ENCODE data around the gene NME7. TPM values are rescaled to one million over a fixed set of nuclear protein-coding genes. Genes with fewer than 3 reads are reported as not detected.

The NME7 gene
- total RNA-seq, 1 experiment from 2014 or later: 13.2 TPM

DNA sequence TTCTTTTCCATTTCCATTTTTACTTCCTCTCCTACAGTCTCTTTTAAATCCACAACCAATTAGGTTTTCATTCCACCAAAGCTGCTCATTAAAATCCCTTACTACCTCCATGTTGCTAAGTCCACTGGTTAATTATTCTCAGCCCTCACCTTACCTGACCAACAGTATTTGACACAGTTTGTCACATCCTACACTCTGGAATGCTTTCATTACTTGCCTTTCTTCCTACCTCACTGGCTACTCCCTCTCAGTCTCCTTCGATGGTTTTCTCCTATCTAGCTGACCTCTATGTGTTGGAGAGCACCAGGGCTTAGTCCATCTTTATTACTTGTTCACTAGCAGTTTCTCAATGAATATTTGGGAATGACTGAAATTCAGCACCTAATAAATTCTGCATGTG is 78.6 kb downstream of the NME7 start:
- H4K8ac ChIP-seq (replicated peaks; ENCODE audit: insufficient read length, low read depth, low read length): no peak overlapping the region
- H4K20me1 ChIP-seq (ENCODE audit: control insufficient read depth, insufficient read depth, insufficient read length): no peaks in the 10 kb centered on the region
- H3T11ph ChIP-seq (ENCODE audit: low read length): no peak overlapping the region
- no peak overlapping the region for H2AK5ac ChIP-seq (ENCODE audit: insufficient read length, low read length)
- Mint-ChIP-seq H3K36me3 (ENCODE audit: insufficient read depth in 1 of 3, low read depth in 3 of 3) (peaks cover 8 to 14% (median 12%) of the 10 kb centered on the region in 3 experiments), H3K4me3 (no peak overlapping the region), H3K4me1 (peaks cover 23 to 26% of the 10 kb centered on the region in 2 experiments), H3K9me3 (peaks cover 7% of the 10 kb centered on the region in 2 experiments; a peak in 4 of 5 replicates), H3K27ac (peak overlapping the region; percentile 23 to 84 (median 75); a peak in 6 of 7 replicates), H3K27me3 (ENCODE audit: low read depth) (no peaks in the 10 kb centered on the region)
- no peak overlapping the region for H2BK5ac ChIP-seq (ENCODE audit: insufficient read length, low read length)
- no peak overlapping the region for H2BK120ac ChIP-seq (ENCODE audit: low read depth, low read length, poor library complexity, severe bottlenecking)
- no peak overlapping the region for H3K56ac ChIP-seq (ENCODE audit: insufficient read length, low read depth, low read length)
- no peak overlapping the region for H2AFZ ChIP-seq (ENCODE audit: low read length)
- H3K9me3 ChIP-seq (ENCODE audit: control insufficient read depth, low read depth, low read length): no peaks in the 10 kb centered on the region
- WGBS (ENCODE audit: extremely low coverage, insufficient read length, low lambda C conversion rate): no CpG with 5 or more reads among the region's 1 CpG
- no peaks in the 10 kb centered on the region for H3K23me2 ChIP-seq (ENCODE audit: insufficient read length, low read depth, low read length, poor library complexity, severe bottlenecking)
- no peak overlapping the region for H2BK20ac ChIP-seq (ENCODE audit: low read depth, low read length, poor library complexity, severe bottlenecking)
- H3K4me2 ChIP-seq (ENCODE audit: insufficient read depth, insufficient read length, low read length): no peak overlapping the region
- H3K18ac ChIP-seq (ENCODE audit: insufficient read length, low read depth, low read length): no peak overlapping the region
- H4K91ac ChIP-seq (ENCODE audit: insufficient read length, low read depth, low read length): no peak overlapping the region
- no peak overlapping the region for H3K4ac ChIP-seq (ENCODE audit: low read depth, low read length)
- TF ChIP-seq, protein P1, sequence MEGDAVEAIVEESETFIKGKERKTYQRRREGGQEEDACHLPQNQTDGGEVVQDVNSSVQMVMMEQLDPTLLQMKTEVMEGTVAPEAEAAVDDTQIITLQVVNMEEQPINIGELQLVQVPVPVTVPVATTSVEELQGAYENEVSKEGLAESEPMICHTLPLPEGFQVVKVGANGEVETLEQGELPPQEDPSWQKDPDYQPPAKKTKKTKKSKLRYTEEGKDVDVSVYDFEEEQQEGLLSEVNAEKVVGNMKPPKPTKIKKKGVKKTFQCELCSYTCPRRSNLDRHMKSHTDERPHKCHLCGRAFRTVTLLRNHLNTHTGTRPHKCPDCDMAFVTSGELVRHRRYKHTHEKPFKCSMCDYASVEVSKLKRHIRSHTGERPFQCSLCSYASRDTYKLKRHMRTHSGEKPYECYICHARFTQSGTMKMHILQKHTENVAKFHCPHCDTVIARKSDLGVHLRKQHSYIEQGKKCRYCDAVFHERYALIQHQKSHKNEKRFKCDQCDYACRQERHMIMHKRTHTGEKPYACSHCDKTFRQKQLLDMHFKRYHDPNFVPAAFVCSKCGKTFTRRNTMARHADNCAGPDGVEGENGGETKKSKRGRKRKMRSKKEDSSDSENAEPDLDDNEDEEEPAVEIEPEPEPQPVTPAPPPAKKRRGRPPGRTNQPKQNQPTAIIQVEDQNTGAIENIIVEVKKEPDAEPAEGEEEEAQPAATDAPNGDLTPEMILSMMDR (conservative IDR thresholded peaks at IDR 0.05): no peak
- H2BK12ac ChIP-seq (ENCODE audit: insufficient read length, low read depth, low read length): no peak overlapping the region
- no peak overlapping the region for H3K23ac ChIP-seq (ENCODE audit: insufficient read length, low read depth, low read length)
- H3K9ac ChIP-seq (ENCODE audit: extremely low read depth, insufficient read length, low read length): no peak overlapping the region
- H2BK15ac ChIP-seq (ENCODE audit: low read depth, low read length): no peak overlapping the region
- no peak for DNase-seq
- no peaks in the 10 kb centered on the region for H3K79me1 ChIP-seq (ENCODE audit: insufficient read depth, low read depth, low read length, poor library complexity, severe bottlenecking)
- H3K4me1 ChIP-seq (ENCODE audit: insufficient read depth, low read length): peaks cover 8% of the 10 kb centered on the region; the same call in 1 of the 2 replicates
- no peak overlapping the region for H3K14ac ChIP-seq (ENCODE audit: insufficient read depth, low read length)
- no peak overlapping the region for H4K5ac ChIP-seq (ENCODE audit: insufficient read length, low read depth, low read length)
- H3K27me3 ChIP-seq (ENCODE audit: insufficient read depth, low read length): no peaks in the 10 kb centered on the region
- no peaks in the 10 kb centered on the region for H3K79me2 ChIP-seq (ENCODE audit: insufficient read depth, low read length)
- H3K27ac ChIP-seq (ENCODE audit: insufficient read length, low read depth, low read length): peak overlapping the region; percentile 85

All from H9 (cell line).